ENCODE results near the gene MOB3B.

Gene MOB3B

GRCh38 chr9:27569406-27569805, 39.8 kb upstream of the MOB3B start:
- H3K4me3 ChIP-seq (ENCODE audit: low read depth, low read length): no peak overlapping the region
- TF ChIP-seq CTCF (IDR thresholded peaks at IDR 0.05; ENCODE audit: borderline replicate concordance, insufficient read depth, low read depth, low read length): no peak

GRCh38 chr9:27566118-27566517, 36.5 kb upstream of the MOB3B start:
- TF ChIP-seq CTCF (IDR thresholded peaks at IDR 0.05; ENCODE audit: borderline replicate concordance, insufficient read depth, low read depth, low read length): no peak
- no peak overlapping the region for H3K4me3 ChIP-seq (ENCODE audit: low read depth, low read length)

- H3K4me3 ChIP-seq (ENCODE audit: low read depth, low read length): no peak overlapping the region
- no peak for TF ChIP-seq CTCF (IDR thresholded peaks at IDR 0.05; ENCODE audit: borderline replicate concordance, insufficient read depth, low read depth, low read length)
Measured at GRCh38 chr9:27565696-27566095, 36.1 kb upstream of the MOB3B start.

- no peak for TF ChIP-seq CTCF (IDR thresholded peaks at IDR 0.05; ENCODE audit: borderline replicate concordance, insufficient read depth, low read depth, low read length)
- no peak overlapping the region for H3K4me3 ChIP-seq (ENCODE audit: low read depth, low read length)
Measured at GRCh38 chr9:27564670-27565069, 35.1 kb upstream of the MOB3B start.

GRCh38 chr9:27563738-27564430, 34.3 kb upstream of the MOB3B start:
- no peak overlapping the region for H3K4me3 ChIP-seq (ENCODE audit: low read depth, low read length)
- TF ChIP-seq CTCF (IDR thresholded peaks at IDR 0.05; ENCODE audit: borderline replicate concordance, insufficient read depth, low read depth, low read length): no peak

GRCh38 chr9:27561685-27562084, 32.1 kb upstream of the MOB3B start:
- H3K4me3 ChIP-seq (ENCODE audit: low read depth, low read length): no peak overlapping the region
- TF ChIP-seq CTCF (IDR thresholded peaks at IDR 0.05; ENCODE audit: borderline replicate concordance, insufficient read depth, low read depth, low read length): no peak

GRCh38 chr9:27560457-27560856, 30.8 kb upstream of the MOB3B start:
- no peak overlapping the region for H3K4me3 ChIP-seq (ENCODE audit: low read depth, low read length)
- no peak for TF ChIP-seq CTCF (IDR thresholded peaks at IDR 0.05; ENCODE audit: borderline replicate concordance, insufficient read depth, low read depth, low read length)

Data from GM12875 (cell line).